ENCODE measurements around the gene TGFB1. TPM values are rescaled to one million over a fixed set of nuclear protein-coding genes. Genes with fewer than 3 reads are reported as not detected.

The TGFB1 gene
- total RNA-seq, 1 donor from 2014 or later, result 193 TPM

DNA sequence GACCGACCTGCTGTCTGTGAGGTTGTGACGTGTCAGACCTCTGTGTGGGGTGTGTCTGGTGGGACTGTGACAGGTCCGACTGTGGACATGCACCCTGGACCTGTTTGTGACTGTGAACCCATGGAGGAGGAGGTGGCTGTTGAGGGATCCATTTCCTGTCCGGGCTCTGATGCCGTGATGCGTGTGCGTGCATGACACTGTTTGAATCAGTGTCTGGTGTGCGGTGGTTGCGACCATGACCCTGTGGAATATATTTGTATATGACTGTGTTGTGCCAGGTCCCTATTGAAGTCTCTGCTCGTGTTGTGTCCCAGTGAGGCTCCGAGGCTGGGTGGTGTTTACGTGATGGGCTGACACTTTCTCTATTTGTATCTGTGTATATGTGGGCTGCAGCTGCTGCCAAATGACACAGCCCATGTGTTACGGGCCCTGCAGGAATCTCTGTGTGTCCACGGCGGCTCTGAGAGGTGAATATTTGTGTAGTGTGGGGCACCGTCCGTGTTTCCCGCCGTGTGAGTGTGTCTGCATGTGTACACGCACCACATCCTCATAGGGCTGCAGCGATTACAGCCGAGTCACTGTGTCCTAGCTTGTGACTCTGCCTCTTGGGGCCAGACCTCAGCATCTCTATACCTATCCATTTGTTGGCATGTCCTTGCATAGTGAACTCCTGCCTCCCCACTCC is 25.4 kb downstream of the TGFB1 start:
- no peaks in the 10 kb centered on the region for H3K9me3 Mint-ChIP-seq (ENCODE audit: unreplicated experiment)
- peaks cover 63% of the 10 kb centered on the region for H3K4me1 Mint-ChIP-seq (ENCODE audit: unreplicated experiment)
- peaks cover 28% of the 10 kb centered on the region for H3K27me3 Mint-ChIP-seq (ENCODE audit: unreplicated experiment)
- H3K36me3 Mint-ChIP-seq (ENCODE audit: low read depth, unreplicated experiment), result peaks cover 49% of the 10 kb centered on the region
- no peak for DNase-seq (ENCODE audit: low spot score)
- TF ChIP-seq CTCF (IDR thresholded peaks at IDR 0.05; ENCODE audit: unreplicated experiment), result no peak
- H3K4me3 Mint-ChIP-seq (ENCODE audit: unreplicated experiment), result peak overlapping the region; percentile 79
- H3K27ac Mint-ChIP-seq (ENCODE audit: unreplicated experiment), result peak overlapping the region; percentile 80

DNA sequence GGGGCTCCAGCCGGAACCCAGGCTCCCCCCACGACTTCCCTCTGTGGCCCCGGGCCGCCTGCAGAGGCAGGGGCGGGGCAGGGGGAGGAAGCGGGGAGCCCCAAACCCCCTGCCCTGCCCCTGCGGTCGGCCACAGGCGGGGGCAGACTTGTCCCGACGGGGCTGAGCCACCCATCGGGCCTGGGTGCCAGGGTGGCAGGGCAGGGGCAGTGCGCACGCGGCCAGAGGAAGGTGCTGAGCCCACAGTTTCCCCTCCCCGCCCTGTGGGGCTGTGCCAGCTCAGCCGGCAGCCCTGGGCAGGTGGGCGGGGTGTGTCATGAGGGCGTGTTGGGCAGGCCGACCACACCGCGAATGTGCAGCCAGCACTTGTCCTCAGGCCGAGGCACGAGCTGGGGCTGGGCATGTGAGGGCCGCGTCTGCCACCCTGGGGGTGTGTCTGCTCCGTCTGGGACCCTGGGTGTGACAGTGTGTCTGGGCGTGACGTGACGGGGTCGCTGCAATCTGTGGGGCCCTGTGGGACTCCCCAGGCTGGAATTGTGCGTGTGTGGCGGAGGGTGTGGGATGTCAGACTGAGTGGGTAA is 26.1 kb downstream of the TGFB1 start:
- Mint-ChIP-seq H3K4me3 (ENCODE audit: unreplicated experiment) (peak overlapping the region; percentile 79), H3K27me3 (ENCODE audit: unreplicated experiment) (peaks cover 31% of the 10 kb centered on the region), H3K4me1 (ENCODE audit: unreplicated experiment) (peaks cover 67% of the 10 kb centered on the region), H3K36me3 (ENCODE audit: low read depth, unreplicated experiment) (peaks cover 46% of the 10 kb centered on the region), H3K27ac (ENCODE audit: unreplicated experiment) (peak overlapping the region; percentile 80), H3K9me3 (ENCODE audit: unreplicated experiment) (no peaks in the 10 kb centered on the region)
- DNase-seq (ENCODE audit: low spot score), result no peak
- TF ChIP-seq CTCF (IDR thresholded peaks at IDR 0.05; ENCODE audit: unreplicated experiment), result no peak

DNA sequence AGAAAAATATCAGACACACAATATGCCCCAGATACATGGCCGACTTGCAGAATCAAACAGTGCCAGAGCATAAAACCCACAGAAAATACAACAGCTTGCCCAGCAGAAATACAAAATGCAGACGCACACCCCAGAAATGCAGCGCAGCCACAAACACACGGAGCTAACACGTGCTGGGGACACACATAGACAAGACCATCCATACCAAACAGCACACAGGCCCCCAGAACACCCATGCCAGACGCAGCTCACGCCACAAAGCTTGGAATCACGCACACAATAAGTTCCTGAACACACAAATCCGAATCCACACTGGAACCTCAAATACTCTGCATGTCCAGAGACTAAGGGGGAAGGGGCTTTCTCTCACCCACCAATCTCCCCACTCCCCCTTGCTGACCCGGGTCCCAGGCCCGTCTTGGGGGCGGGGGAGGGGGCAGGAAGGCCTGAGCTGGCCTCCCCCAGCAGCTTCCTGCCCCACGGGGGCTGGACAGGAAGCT is 26.6 kb downstream of the TGFB1 start:
- no peak for TF ChIP-seq CTCF (IDR thresholded peaks at IDR 0.05; ENCODE audit: unreplicated experiment)
- H3K4me3 Mint-ChIP-seq (ENCODE audit: unreplicated experiment), result peak overlapping the region; percentile 84
- DNase-seq (ENCODE audit: low spot score), result peak; percentile 58
- peak overlapping the region; percentile 96 for H3K27ac Mint-ChIP-seq (ENCODE audit: unreplicated experiment)
- peaks cover 45% of the 10 kb centered on the region for H3K36me3 Mint-ChIP-seq (ENCODE audit: low read depth, unreplicated experiment)
- no peaks in the 10 kb centered on the region for H3K9me3 Mint-ChIP-seq (ENCODE audit: unreplicated experiment)
- peaks cover 32% of the 10 kb centered on the region for H3K27me3 Mint-ChIP-seq (ENCODE audit: unreplicated experiment)
- H3K4me1 Mint-ChIP-seq (ENCODE audit: unreplicated experiment), result peaks cover 63% of the 10 kb centered on the region

DNA sequence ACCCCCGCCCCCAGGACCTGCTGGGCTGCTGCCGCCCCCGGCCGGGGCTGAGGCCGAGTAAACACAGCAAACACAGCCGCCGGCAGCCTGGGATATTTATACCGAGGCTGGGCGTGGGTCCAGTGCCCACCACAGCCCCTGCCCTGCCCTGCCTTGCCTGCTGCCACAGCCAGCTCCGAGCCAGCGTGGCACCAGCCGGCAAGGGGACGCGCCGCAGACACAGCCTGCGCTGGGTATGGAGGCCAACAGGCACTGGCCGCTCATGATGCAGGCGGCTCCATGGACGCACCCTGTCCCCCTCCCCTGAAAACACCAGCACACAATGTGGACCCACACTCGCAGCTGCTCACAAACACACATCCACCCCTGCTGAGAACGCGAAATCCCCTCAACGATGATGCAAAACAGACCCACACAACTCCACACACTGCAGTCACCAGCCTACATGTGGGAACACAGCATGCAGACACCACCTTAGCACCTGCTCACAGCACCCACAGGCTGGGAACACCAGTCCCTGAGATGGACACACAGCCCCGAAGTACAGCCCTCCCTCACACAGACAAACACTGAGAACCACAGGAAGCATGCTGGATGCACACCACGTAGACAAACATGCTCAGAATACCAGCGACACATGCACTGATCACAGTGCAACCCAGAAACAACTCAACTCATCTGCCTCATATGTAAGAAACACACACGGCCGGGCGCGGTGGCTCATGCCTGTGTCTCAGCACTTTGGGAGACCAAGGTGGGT is 27.6 kb downstream of the TGFB1 start:
- H3K36me3 Mint-ChIP-seq (ENCODE audit: low read depth, unreplicated experiment), result peaks cover 38% of the 10 kb centered on the region
- peak overlapping the region; percentile 86 for H3K4me3 Mint-ChIP-seq (ENCODE audit: unreplicated experiment)
- H3K4me1 Mint-ChIP-seq (ENCODE audit: unreplicated experiment), result peaks cover 63% of the 10 kb centered on the region

More for the DNA sequence above, 27.6 kb downstream of the TGFB1 start:
- no peaks in the 10 kb centered on the region for H3K9me3 Mint-ChIP-seq (ENCODE audit: unreplicated experiment)
- DNase-seq (ENCODE audit: low spot score), result no peak
- no peak for TF ChIP-seq CTCF (IDR thresholded peaks at IDR 0.05; ENCODE audit: unreplicated experiment)
- peaks cover 28% of the 10 kb centered on the region for H3K27me3 Mint-ChIP-seq (ENCODE audit: unreplicated experiment)
- H3K27ac Mint-ChIP-seq (ENCODE audit: unreplicated experiment), result peak overlapping the region; percentile 95
